WTC11 (cell line): ENCODE measurements around the gene C20orf144. TPM values are rescaled to one million over a fixed set of nuclear protein-coding genes. Genes with fewer than 3 reads are reported as not detected.

Source experiments
- ATF1 ChIP-seq: sonication (generic); formaldehyde crosslinking; IDR thresholded peaks from 2 replicates; pipeline ENCODE4 v1.8.1; 2023; ENCODE audit warnings: mild to moderate bottlenecking, moderate library complexity, missing genetic modification reagents
- CBFB ChIP-seq: sonication (generic); formaldehyde crosslinking; IDR thresholded peaks from 2 replicates; pipeline ENCODE4 v1.8.1; 2022; ENCODE audit warnings: mild to moderate bottlenecking, low read depth, missing genetic modification reagents
- ELF4 ChIP-seq: sonication (generic); formaldehyde crosslinking; IDR thresholded peaks from 2 replicates; pipeline ENCODE4 v1.8.1; 2022; ENCODE audit warnings: low read depth, mild to moderate bottlenecking, moderate library complexity, missing genetic modification reagents
- EMX1 ChIP-seq: fragments of 250-450 bp; sonication (Bioruptor Pico); IDR thresholded peaks from 2 replicates; pipeline ENCODE4 v1.8.0; 2021; ENCODE audit warnings: mild to moderate bottlenecking
- IRF2 ChIP-seq: sonication (generic); formaldehyde crosslinking; IDR thresholded peaks from 2 replicates; pipeline ENCODE4 v1.8.0; 2022; ENCODE audit warnings: low read depth, missing genetic modification reagents, borderline replicate concordance
- JAZF1 ChIP-seq: fragments of 250-450 bp; sonication (Bioruptor Pico); IDR thresholded peaks from 2 replicates; pipeline ENCODE4 v1.9.0; 2021; ENCODE audit warnings: moderate library complexity, mild to moderate bottlenecking, inconsistent platforms
- MYBL2 ChIP-seq: sonication (generic); formaldehyde crosslinking; IDR thresholded peaks from 2 replicates; pipeline ENCODE4 v1.8.1; 2023; ENCODE audit warnings: mild to moderate bottlenecking, moderate library complexity, missing genetic modification reagents
- NFATC4 ChIP-seq: fragments of 250-450 bp; sonication (Bioruptor Pico); IDR thresholded peaks from 2 replicates; pipeline ENCODE4 v1.9.0; 2021; ENCODE audit warnings: mild to moderate bottlenecking
- OVOL2 ChIP-seq: fragments of 250-450 bp; sonication (Bioruptor Pico); IDR thresholded peaks from 2 replicates; pipeline ENCODE4 v1.9.0; 2021; ENCODE audit warnings: mild to moderate bottlenecking, borderline replicate concordance
- RORB ChIP-seq: fragments of 250-450 bp; sonication (Bioruptor Pico); IDR thresholded peaks from 2 replicates; pipeline ENCODE4 v1.9.0; 2021; ENCODE audit warnings: mild to moderate bottlenecking
- SMAD4 ChIP-seq: sonication (generic); formaldehyde crosslinking; IDR thresholded peaks from 2 replicates; pipeline ENCODE4 v1.8.0; 2022; ENCODE audit warnings: mild to moderate bottlenecking, missing genetic modification reagents
- TP53 ChIP-seq: sonication (generic); formaldehyde crosslinking; IDR thresholded peaks from 2 replicates; pipeline ENCODE4 v1.8.1; 2023; ENCODE audit warnings: mild to moderate bottlenecking, missing genetic modification reagents
- ZNF232 ChIP-seq: sonication (generic); formaldehyde crosslinking; IDR thresholded peaks from 2 replicates; pipeline ENCODE4 v1.8.0; 2022; ENCODE audit warnings: mild to moderate bottlenecking, missing genetic modification reagents
- ZNF416 ChIP-seq: fragments of 250-450 bp; sonication (Bioruptor Pico); IDR thresholded peaks from 2 replicates; pipeline ENCODE4 v1.9.0; 2021; ENCODE audit warnings: mild to moderate bottlenecking, inconsistent platforms
- total RNA-seq: library from RNA; stranded (reverse); gene quantifications from 3 replicates; pipeline ENCODE4 v1.2.3, GENCODE V29; 2021
- TF ChIP-seq, protein P1 (sequence below): fragments of 250-450 bp; sonication (Bioruptor Pico); IDR thresholded peaks from 2 replicates; pipeline ENCODE4 v1.9.0; 2021; ENCODE audit warnings: mild to moderate bottlenecking
- TF ChIP-seq, protein P2 (sequence below): sonication (generic); formaldehyde crosslinking; conservative IDR thresholded peaks from 2 replicates; pipeline ENCODE4 v1.8.1; 2022; ENCODE audit warnings: mild to moderate bottlenecking, missing genetic modification reagents
- TF ChIP-seq, protein P3 (sequence below): fragments of 200-600 bp; IDR thresholded peaks from 2 replicates; pipeline ENCODE4 v1.8.0; 2022; ENCODE audit warnings: antibody characterized with exemption
- TF ChIP-seq, protein P4 (sequence below): sonication (generic); formaldehyde crosslinking; IDR thresholded peaks from 2 replicates; pipeline ENCODE4 v1.8.0; 2022; ENCODE audit warnings: mild to moderate bottlenecking, missing genetic modification reagents
- TF ChIP-seq, protein P5 (sequence below): sonication (generic); formaldehyde crosslinking; IDR thresholded peaks from 2 replicates; pipeline ENCODE4 v1.8.1; 2023; ENCODE audit warnings: mild to moderate bottlenecking, missing genetic modification reagents
- TF ChIP-seq, protein P6 (sequence below): fragments of 250-450 bp; sonication (Bioruptor Pico); IDR thresholded peaks from 2 replicates; pipeline ENCODE4 v1.8.0; 2021; ENCODE audit warnings: mild to moderate bottlenecking
- TF ChIP-seq, protein P7 (sequence below): sonication (generic); formaldehyde crosslinking; IDR thresholded peaks from 2 replicates; pipeline ENCODE4 v1.8.0; 2023; ENCODE audit warnings: missing genetic modification reagents
- TF ChIP-seq, protein P8 (sequence below): sonication (generic); formaldehyde crosslinking; conservative IDR thresholded peaks from 2 replicates; pipeline ENCODE4 v1.8.1; 2023; ENCODE audit warnings: mild to moderate bottlenecking, low read depth, missing genetic modification reagents, moderate library complexity
- TF ChIP-seq, protein P9 (sequence below): sonication (generic); formaldehyde crosslinking; IDR thresholded peaks from 2 replicates; pipeline ENCODE4 v1.8.1; 2022; ENCODE audit warnings: low read depth, mild to moderate bottlenecking, moderate library complexity, missing genetic modification reagents, borderline replicate concordance

Gene C20orf144
- total RNA-seq, 1 experiment from 2014 or later, result 0.09 TPM

DNA sequence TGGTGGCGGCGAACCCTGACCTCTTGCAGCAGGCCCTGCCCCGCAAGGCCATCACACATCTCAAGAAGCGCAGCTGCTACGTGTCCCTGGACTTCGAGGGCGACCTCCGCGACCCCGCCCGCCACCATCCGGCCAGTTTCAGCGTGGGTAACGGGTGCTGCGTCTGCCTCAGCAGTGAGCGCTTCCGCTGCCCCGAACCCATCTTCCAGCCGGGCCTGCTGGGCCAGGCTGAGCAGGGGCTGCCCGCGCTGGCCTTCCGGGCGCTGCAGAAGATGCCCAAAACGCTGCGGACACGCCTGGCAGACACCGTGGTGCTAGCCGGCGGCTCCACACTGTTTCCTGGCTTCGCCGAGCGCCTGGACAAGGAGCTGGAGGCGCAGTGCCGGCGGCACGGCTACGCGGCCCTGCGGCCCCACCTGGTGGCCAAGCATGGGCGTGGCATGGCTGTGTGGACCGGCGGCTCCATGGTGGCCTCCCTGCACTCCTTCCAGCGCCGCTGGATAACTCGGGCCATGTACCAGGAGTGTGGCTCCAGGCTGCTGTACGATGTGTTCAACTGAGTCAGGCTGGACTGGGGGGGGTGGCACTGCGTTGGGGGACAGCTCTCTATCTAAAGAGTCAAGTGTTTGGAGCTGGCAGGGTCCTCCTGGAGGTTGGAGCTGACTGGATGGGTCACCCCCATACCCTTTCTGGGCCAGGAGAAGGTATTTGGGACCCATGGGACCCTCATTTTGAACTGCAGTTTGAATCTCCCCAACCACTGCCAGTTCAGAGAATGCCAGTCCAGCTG lies 5.7 kb downstream of the C20orf144 start (continued):
- TF ChIP-seq, protein P1, sequence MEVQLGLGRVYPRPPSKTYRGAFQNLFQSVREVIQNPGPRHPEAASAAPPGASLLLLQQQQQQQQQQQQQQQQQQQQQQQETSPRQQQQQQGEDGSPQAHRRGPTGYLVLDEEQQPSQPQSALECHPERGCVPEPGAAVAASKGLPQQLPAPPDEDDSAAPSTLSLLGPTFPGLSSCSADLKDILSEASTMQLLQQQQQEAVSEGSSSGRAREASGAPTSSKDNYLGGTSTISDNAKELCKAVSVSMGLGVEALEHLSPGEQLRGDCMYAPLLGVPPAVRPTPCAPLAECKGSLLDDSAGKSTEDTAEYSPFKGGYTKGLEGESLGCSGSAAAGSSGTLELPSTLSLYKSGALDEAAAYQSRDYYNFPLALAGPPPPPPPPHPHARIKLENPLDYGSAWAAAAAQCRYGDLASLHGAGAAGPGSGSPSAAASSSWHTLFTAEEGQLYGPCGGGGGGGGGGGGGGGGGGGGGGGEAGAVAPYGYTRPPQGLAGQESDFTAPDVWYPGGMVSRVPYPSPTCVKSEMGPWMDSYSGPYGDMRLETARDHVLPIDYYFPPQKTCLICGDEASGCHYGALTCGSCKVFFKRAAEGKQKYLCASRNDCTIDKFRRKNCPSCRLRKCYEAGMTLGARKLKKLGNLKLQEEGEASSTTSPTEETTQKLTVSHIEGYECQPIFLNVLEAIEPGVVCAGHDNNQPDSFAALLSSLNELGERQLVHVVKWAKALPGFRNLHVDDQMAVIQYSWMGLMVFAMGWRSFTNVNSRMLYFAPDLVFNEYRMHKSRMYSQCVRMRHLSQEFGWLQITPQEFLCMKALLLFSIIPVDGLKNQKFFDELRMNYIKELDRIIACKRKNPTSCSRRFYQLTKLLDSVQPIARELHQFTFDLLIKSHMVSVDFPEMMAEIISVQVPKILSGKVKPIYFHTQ (CRISPR knock-in tag), result no peak
- TF ChIP-seq NFATC4, result 0 out of 2 replicates have a peak, but pooled peaks have one; percentile 41
- TF ChIP-seq, protein P2, sequence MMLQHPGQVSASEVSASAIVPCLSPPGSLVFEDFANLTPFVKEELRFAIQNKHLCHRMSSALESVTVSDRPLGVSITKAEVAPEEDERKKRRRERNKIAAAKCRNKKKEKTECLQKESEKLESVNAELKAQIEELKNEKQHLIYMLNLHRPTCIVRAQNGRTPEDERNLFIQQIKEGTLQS, result no peak
- TF ChIP-seq, protein P3, sequence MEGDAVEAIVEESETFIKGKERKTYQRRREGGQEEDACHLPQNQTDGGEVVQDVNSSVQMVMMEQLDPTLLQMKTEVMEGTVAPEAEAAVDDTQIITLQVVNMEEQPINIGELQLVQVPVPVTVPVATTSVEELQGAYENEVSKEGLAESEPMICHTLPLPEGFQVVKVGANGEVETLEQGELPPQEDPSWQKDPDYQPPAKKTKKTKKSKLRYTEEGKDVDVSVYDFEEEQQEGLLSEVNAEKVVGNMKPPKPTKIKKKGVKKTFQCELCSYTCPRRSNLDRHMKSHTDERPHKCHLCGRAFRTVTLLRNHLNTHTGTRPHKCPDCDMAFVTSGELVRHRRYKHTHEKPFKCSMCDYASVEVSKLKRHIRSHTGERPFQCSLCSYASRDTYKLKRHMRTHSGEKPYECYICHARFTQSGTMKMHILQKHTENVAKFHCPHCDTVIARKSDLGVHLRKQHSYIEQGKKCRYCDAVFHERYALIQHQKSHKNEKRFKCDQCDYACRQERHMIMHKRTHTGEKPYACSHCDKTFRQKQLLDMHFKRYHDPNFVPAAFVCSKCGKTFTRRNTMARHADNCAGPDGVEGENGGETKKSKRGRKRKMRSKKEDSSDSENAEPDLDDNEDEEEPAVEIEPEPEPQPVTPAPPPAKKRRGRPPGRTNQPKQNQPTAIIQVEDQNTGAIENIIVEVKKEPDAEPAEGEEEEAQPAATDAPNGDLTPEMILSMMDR, result peak; percentile 86
- no peak for TF ChIP-seq ZNF416 (CRISPR knock-in tag)
- no peak for TF ChIP-seq JAZF1
- TF ChIP-seq, protein P4, sequence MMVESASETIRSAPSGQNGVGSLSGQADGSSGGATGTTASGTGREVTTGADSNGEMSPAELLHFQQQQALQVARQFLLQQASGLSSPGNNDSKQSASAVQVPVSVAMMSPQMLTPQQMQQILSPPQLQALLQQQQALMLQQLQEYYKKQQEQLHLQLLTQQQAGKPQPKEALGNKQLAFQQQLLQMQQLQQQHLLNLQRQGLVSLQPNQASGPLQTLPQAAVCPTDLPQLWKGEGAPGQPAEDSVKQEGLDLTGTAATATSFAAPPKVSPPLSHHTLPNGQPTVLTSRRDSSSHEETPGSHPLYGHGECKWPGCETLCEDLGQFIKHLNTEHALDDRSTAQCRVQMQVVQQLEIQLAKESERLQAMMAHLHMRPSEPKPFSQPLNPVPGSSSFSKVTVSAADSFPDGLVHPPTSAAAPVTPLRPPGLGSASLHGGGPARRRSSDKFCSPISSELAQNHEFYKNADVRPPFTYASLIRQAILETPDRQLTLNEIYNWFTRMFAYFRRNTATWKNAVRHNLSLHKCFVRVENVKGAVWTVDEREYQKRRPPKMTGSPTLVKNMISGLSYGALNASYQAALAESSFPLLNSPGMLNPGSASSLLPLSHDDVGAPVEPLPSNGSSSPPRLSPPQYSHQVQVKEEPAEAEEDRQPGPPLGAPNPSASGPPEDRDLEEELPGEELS, result 0 out of 2 replicates have a peak, but pooled peaks have one; percentile 30
- TF ChIP-seq, protein P5, sequence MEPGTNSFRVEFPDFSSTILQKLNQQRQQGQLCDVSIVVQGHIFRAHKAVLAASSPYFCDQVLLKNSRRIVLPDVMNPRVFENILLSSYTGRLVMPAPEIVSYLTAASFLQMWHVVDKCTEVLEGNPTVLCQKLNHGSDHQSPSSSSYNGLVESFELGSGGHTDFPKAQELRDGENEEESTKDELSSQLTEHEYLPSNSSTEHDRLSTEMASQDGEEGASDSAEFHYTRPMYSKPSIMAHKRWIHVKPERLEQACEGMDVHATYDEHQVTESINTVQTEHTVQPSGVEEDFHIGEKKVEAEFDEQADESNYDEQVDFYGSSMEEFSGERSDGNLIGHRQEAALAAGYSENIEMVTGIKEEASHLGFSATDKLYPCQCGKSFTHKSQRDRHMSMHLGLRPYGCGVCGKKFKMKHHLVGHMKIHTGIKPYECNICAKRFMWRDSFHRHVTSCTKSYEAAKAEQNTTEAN (CRISPR knock-in tag), result peak; percentile 63; the same call in 1 of the 2 replicates
- no peak for TF ChIP-seq TP53
- TF ChIP-seq, protein P6, sequence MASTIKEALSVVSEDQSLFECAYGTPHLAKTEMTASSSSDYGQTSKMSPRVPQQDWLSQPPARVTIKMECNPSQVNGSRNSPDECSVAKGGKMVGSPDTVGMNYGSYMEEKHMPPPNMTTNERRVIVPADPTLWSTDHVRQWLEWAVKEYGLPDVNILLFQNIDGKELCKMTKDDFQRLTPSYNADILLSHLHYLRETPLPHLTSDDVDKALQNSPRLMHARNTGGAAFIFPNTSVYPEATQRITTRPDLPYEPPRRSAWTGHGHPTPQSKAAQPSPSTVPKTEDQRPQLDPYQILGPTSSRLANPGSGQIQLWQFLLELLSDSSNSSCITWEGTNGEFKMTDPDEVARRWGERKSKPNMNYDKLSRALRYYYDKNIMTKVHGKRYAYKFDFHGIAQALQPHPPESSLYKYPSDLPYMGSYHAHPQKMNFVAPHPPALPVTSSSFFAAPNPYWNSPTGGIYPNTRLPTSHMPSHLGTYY (CRISPR knock-in tag), result no peak
- TF ChIP-seq ATF1, result 0 out of 2 replicates have a peak, but pooled peaks have one; percentile 36
- TF ChIP-seq, protein P7, sequence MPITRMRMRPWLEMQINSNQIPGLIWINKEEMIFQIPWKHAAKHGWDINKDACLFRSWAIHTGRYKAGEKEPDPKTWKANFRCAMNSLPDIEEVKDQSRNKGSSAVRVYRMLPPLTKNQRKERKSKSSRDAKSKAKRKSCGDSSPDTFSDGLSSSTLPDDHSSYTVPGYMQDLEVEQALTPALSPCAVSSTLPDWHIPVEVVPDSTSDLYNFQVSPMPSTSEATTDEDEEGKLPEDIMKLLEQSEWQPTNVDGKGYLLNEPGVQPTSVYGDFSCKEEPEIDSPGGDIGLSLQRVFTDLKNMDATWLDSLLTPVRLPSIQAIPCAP (CRISPR knock-in tag), result no peak
- TF ChIP-seq RORB (CRISPR knock-in tag), result no peak
- TF ChIP-seq IRF2, result 0 out of 2 replicates have a peak, but pooled peaks have one; percentile 15
- TF ChIP-seq, protein P8, sequence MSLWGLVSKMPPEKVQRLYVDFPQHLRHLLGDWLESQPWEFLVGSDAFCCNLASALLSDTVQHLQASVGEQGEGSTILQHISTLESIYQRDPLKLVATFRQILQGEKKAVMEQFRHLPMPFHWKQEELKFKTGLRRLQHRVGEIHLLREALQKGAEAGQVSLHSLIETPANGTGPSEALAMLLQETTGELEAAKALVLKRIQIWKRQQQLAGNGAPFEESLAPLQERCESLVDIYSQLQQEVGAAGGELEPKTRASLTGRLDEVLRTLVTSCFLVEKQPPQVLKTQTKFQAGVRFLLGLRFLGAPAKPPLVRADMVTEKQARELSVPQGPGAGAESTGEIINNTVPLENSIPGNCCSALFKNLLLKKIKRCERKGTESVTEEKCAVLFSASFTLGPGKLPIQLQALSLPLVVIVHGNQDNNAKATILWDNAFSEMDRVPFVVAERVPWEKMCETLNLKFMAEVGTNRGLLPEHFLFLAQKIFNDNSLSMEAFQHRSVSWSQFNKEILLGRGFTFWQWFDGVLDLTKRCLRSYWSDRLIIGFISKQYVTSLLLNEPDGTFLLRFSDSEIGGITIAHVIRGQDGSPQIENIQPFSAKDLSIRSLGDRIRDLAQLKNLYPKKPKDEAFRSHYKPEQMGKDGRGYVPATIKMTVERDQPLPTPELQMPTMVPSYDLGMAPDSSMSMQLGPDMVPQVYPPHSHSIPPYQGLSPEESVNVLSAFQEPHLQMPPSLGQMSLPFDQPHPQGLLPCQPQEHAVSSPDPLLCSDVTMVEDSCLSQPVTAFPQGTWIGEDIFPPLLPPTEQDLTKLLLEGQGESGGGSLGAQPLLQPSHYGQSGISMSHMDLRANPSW, result no peak
- TF ChIP-seq CBFB (CRISPR knock-in tag), result 0 out of 2 replicates have a peak, but pooled peaks have one; percentile 48
- TF ChIP-seq MYBL2 (CRISPR knock-in tag), result no peak
- no peak for TF ChIP-seq ELF4 (CRISPR knock-in tag)
- TF ChIP-seq SMAD4 (CRISPR knock-in tag), result no peak
- TF ChIP-seq, protein P9, sequence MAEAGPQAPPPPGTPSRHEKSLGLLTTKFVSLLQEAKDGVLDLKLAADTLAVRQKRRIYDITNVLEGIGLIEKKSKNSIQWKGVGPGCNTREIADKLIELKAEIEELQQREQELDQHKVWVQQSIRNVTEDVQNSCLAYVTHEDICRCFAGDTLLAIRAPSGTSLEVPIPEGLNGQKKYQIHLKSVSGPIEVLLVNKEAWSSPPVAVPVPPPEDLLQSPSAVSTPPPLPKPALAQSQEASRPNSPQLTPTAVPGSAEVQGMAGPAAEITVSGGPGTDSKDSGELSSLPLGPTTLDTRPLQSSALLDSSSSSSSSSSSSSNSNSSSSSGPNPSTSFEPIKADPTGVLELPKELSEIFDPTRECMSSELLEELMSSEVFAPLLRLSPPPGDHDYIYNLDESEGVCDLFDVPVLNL (CRISPR knock-in tag), result no peak
- TF ChIP-seq OVOL2 (CRISPR knock-in tag), result no peak
- TF ChIP-seq ZNF232 (CRISPR knock-in tag), result no peak
- TF ChIP-seq EMX1 (CRISPR knock-in tag), result no peak
